Coronary artery (tissue), 2 donors: Measurements from ENCODE around the gene SDR9C7.
A peak's percentile ranks its signal among the peaks of the same experiment; 100 is the strongest.
"Not testable (repeated sequence)": the region's sequence is repeated elsewhere in the genome, so short reads cannot be mapped to it uniquely, and the experiment has no call there.

Source experiments
- DNase-seq: peaks from one replicate; pipeline ENCODE4 v3.0.0-alpha.2; 2017; ENCODE audit warnings: low spot score
- H3K27ac ChIP-seq, 2 donors: fragments of 200-600 bp; sonication (generic); one replicate each; pipeline ENCODE4 v1.5.1; 2016 to 2019
- H3K4me3 ChIP-seq: fragments of 200-600 bp; sonication (generic); 2 replicates; pipeline ENCODE4 v1.5.1; 2016; ENCODE audit warnings: mild to moderate bottlenecking, moderate library complexity
- CTCF ChIP-seq: fragments of 200-600 bp; sonication (generic); IDR thresholded peaks from one replicate; pipeline ENCODE4 v1.5.1; 2019; ENCODE audit warnings: antibody characterized with exemption

SDR9C7 gene

GRCh38 chr12:56933826-56934625 is at the start of gene SDR9C7:
Gene SDR9C7 (minus strand): TSS chr12:56934408. CDS start chr12:56934261, 147 bp downstream.
- Histone ChIP-seq H3K4me3 (no peak within 1 kb of the TSS), H3K27ac (no peak within 1 kb of the TSS)
- DNase-seq: peak; percentile 58
- no peak for TF ChIP-seq CTCF

GRCh38 chr12:56983386-56983785 is 49.2 kb upstream of the SDR9C7 start:
- no peak overlapping the region for H3K4me3 ChIP-seq
- no peak for TF ChIP-seq CTCF
- DNase-seq: no peak
- no peak overlapping the region for H3K27ac ChIP-seq

GRCh38 chr12:56982578-56983236 is 48.5 kb upstream of the SDR9C7 start:
- not testable (repeated sequence) for H3K27ac ChIP-seq, H3K4me3 ChIP-seq, DNase-seq

- Histone ChIP-seq H3K27ac (no peak overlapping the region), H3K4me3 (no peak overlapping the region)
- DNase-seq: no peak
- TF ChIP-seq CTCF: no peak
Observed at GRCh38 chr12:56980941-56981530, 46.8 kb upstream of the SDR9C7 start.

- TF ChIP-seq CTCF: no peak
- DNase-seq: no peak
- Histone ChIP-seq H3K4me3 (no peak overlapping the region), H3K27ac (no peak overlapping the region)
Observed at GRCh38 chr12:56980268-56980667, 46.1 kb upstream of the SDR9C7 start.

- DNase-seq: peak; percentile 43
Observed at GRCh38 chr12:56979628-56980027, 45.4 kb upstream of the SDR9C7 start.

More at GRCh38 chr12:56979628-56980027, 45.4 kb upstream of the SDR9C7 start:
- Histone ChIP-seq H3K27ac (no peak overlapping the region), H3K4me3 (no peak overlapping the region)
- no peak for TF ChIP-seq CTCF
